ENCODE measurements around the gene ADAMTS19. TPM values are rescaled to one million over a fixed set of nuclear protein-coding genes. Genes with fewer than 3 reads are reported as not detected.

Gene ADAMTS19
- polyA plus RNA-seq, 1 donor (not counting 4 experiments of a cell fraction or from before 2014, with no cell fraction given): 0.08 TPM

DNA sequence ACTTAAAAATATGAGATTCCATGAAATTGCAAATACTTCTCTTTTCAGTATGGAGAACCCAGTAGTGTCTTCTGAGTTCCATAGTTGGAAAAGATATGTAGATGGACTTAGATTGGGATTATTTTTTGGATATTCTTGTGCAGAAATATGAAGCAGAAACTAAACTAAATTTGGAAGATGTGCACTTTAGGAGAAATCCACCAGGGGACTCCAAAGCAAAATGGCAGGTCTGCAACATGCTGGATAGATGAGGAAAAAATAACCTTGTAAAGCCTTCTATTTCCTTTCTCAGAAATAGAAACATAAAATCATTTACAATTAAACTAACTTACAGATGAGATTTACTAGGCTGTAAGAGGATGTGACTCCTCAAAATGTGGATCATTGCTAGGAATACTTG is 238.6 kb downstream of the ADAMTS19 start:
- Histone ChIP-seq H3K4me3 (ENCODE audit: control insufficient read depth in 2 of 3, extremely low read depth in 1 of 3, insufficient read depth in 2 of 3, low read depth in 1 of 3, low read length in 3 of 3) (no peak overlapping the region), H3K9ac (ENCODE audit: control insufficient read depth, extremely low read depth, insufficient read depth, low read length) (no peak overlapping the region), H3K9me1 (ENCODE audit: control insufficient read depth, extremely low read depth, insufficient read depth, low read length) (no peaks in the 10 kb centered on the region), H3K27ac (ENCODE audit: control insufficient read depth, insufficient read depth, low read length) (no peak overlapping the region), H4K20me1 (ENCODE audit: control insufficient read depth, extremely low read depth, insufficient read depth, low read length) (no peaks in the 10 kb centered on the region), H3K79me2 (ENCODE audit: control insufficient read depth, insufficient read depth, low read length) (no peaks in the 10 kb centered on the region), H3K4me2 (ENCODE audit: control insufficient read depth, extremely low read depth, insufficient read depth, low read depth, low read length) (no peak overlapping the region), H3K27me3 (ENCODE audit: control insufficient read depth, extremely low read depth, insufficient read depth, low read length) (no peaks in the 10 kb centered on the region), H2AFZ (ENCODE audit: control insufficient read depth, low read length) (no peak overlapping the region), H3K4me1 (ENCODE audit: control insufficient read depth, extremely low read depth, insufficient read depth, low read length) (no peaks in the 10 kb centered on the region), H3K36me3 (ENCODE audit: control insufficient read depth in 2 of 2, extremely low read depth in 1 of 2, insufficient read depth in 2 of 2, low read length in 2 of 2) (no peaks in the 10 kb centered on the region), H3K9me3 (ENCODE audit: control insufficient read depth, low read depth, low read length) (no peaks in the 10 kb centered on the region)
- dilution Hi-C loops (cut with MboI; ENCODE audit: extremely low pct_ligation_motif_present, low sequenced_read_pairs): no loop called here
- FAIRE-seq (no peak), DNase-seq (ENCODE audit: low read depth, low spot score) (no peak)
- peak in 2 of 3 experiments; percentile 8 to 17 for TF ChIP-seq CTCF (optimal IDR thresholded peaks at IDR 0.05 in 1 of 3, IDR thresholded peaks at IDR 0.05 in 1 of 3, conservative IDR thresholded peaks at IDR 0.05 in 1 of 3; ENCODE audit: extremely low read depth in 1 of 3, insufficient read depth in 2 of 3, low read length in 3 of 3)
- TF ChIP-seq EZH2 (IDR thresholded peaks at IDR 0.05; ENCODE audit: low read length): no peak

- no peak overlapping the region for H3K4me3 ChIP-seq (ENCODE audit: control insufficient read depth in 2 of 3, extremely low read depth in 1 of 3, insufficient read depth in 2 of 3, low read depth in 1 of 3, low read length in 3 of 3)
- no peaks in the 10 kb centered on the region for H3K9me1 ChIP-seq (ENCODE audit: control insufficient read depth, extremely low read depth, insufficient read depth, low read length)
- no peak for FAIRE-seq
- H3K27me3 ChIP-seq (ENCODE audit: control insufficient read depth, extremely low read depth, insufficient read depth, low read length): no peaks in the 10 kb centered on the region
- no peaks in the 10 kb centered on the region for H3K4me1 ChIP-seq (ENCODE audit: control insufficient read depth, extremely low read depth, insufficient read depth, low read length)
- H2AFZ ChIP-seq (ENCODE audit: control insufficient read depth, low read length): no peak overlapping the region
- no peaks in the 10 kb centered on the region for H4K20me1 ChIP-seq (ENCODE audit: control insufficient read depth, extremely low read depth, insufficient read depth, low read length)
- dilution Hi-C loops (cut with MboI; ENCODE audit: extremely low pct_ligation_motif_present, low sequenced_read_pairs): no loop called here
- no peak for TF ChIP-seq CTCF (optimal IDR thresholded peaks at IDR 0.05 in 1 of 3, IDR thresholded peaks at IDR 0.05 in 1 of 3, conservative IDR thresholded peaks at IDR 0.05 in 1 of 3; ENCODE audit: extremely low read depth in 1 of 3, insufficient read depth in 2 of 3, low read length in 3 of 3)
- TF ChIP-seq EZH2 (IDR thresholded peaks at IDR 0.05; ENCODE audit: low read length): no peak
- no peaks in the 10 kb centered on the region for H3K79me2 ChIP-seq (ENCODE audit: control insufficient read depth, insufficient read depth, low read length)
- no peak overlapping the region for H3K4me2 ChIP-seq (ENCODE audit: control insufficient read depth, extremely low read depth, insufficient read depth, low read depth, low read length)
- DNase-seq (ENCODE audit: low read depth, low spot score): no peak
- no peaks in the 10 kb centered on the region for H3K9me3 ChIP-seq (ENCODE audit: control insufficient read depth, low read depth, low read length)
- no peak overlapping the region for H3K9ac ChIP-seq (ENCODE audit: control insufficient read depth, extremely low read depth, insufficient read depth, low read length)
- H3K27ac ChIP-seq (ENCODE audit: control insufficient read depth, insufficient read depth, low read length): no peak overlapping the region
- no peaks in the 10 kb centered on the region for H3K36me3 ChIP-seq (ENCODE audit: control insufficient read depth in 2 of 2, extremely low read depth in 1 of 2, insufficient read depth in 2 of 2, low read length in 2 of 2)
Measured at GRCh38 chr5:129716235-129716634, 256.1 kb downstream of the ADAMTS19 start.

Data from keratinocyte (primary cell).